ENCODE measurements around the gene CEP170B. TPM values are rescaled to one million over a fixed set of nuclear protein-coding genes. Genes with fewer than 3 reads are reported as not detected.

Gene CEP170B
- total RNA-seq, 2 donors from 2014 or later = 29.1 to 81.2 TPM

DNA sequence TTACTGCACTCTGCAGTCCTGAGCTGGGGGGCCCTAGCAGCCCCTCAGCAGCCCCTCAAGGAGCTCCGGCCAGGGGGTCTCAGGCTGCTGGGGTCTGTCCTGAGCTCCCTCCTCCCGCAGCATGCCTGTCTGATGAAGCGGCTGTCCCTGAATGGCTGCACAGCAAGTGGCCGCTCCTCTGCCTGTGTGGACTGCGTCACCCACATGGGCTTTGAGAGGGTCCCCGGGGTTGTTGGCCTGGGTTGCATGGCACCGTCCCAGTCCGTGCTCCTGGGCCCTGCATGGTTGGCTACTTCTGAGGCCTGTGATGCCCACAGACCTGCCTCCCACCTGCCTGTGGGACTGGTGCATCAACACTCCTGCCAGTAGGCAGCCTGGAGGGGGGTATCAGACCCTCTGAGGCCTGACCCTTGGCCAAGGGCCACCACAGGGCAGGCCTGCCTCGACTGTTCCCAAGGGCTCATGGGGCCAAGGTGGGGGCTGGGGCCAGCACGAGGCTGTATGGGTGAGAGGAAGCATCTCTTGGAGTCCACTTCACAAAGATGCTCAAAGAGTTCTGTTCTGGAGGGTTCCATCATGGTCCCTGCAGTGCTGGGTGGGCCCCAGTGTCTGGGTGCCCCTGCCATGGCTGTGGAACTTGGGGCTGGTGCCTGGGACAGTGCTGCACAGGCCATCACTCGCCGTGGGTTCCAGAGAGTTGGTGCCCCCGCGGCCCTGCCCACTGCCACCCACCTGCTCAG lies 12.2 kb downstream of the CEP170B start:
- intact Hi-C loops (cut with DNase I) = no loop called here

DNA sequence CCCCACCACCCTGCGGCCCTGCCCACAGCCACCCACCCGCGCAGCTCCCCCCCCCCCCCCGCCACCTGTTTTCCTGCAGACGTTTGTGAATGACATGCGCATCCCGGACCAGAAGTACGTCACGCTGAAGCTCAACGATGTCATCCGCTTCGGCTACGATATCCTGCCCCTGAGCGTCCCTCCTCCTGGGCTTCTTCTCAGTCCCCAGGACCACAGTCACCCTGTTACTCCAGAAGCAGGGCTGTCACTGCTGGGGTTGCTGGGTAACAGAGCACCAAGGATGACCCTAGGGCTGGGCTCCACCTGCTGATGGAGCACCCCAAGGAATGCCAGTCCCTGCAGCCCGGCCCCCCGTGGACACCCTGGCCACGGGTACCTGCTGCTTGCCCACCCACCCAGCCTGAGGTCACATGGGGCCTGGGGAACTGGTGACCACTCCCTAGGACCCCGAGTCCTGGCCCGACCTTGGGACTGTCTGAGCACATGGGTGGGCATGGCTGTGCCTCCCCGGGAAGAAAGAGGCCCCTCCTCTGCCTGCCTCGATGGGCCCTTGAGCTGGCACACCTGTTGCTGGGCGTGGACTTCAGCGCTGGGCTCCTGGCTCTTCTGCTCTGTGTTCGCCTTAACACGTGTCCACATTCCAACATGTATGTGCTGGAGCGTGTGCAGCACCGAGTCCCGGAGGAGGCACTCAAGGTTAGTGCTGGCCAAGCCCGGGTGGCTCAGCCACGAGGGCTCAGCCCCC lies 12.9 kb downstream of the CEP170B start:
- Histone ChIP-seq H3K36me3 (no peaks in the 10 kb centered on the region), H3K27ac (no peak overlapping the region)

More for the DNA sequence above, 12.2 kb downstream of the CEP170B start:
- DNase-seq (ENCODE audit: low spot score) = no peak
- H3K27ac ChIP-seq = no peak overlapping the region
- no peaks in the 10 kb centered on the region for H3K36me3 ChIP-seq
- H3K4me1 ChIP-seq (replicated peaks) = peaks cover 3% of the 10 kb centered on the region
- H3K9me3 ChIP-seq = no peaks in the 10 kb centered on the region
- H3K27me3 ChIP-seq (replicated peaks; ENCODE audit: insufficient read depth) = no peaks in the 10 kb centered on the region
- no peak overlapping the region for H3K4me3 ChIP-seq
- 80% methylated on average over 9 of the region's 14 CpGs for WGBS
- no peak for TF ChIP-seq POLR2A (IDR thresholded peaks at IDR 0.05)
- TF ChIP-seq, protein P1, sequence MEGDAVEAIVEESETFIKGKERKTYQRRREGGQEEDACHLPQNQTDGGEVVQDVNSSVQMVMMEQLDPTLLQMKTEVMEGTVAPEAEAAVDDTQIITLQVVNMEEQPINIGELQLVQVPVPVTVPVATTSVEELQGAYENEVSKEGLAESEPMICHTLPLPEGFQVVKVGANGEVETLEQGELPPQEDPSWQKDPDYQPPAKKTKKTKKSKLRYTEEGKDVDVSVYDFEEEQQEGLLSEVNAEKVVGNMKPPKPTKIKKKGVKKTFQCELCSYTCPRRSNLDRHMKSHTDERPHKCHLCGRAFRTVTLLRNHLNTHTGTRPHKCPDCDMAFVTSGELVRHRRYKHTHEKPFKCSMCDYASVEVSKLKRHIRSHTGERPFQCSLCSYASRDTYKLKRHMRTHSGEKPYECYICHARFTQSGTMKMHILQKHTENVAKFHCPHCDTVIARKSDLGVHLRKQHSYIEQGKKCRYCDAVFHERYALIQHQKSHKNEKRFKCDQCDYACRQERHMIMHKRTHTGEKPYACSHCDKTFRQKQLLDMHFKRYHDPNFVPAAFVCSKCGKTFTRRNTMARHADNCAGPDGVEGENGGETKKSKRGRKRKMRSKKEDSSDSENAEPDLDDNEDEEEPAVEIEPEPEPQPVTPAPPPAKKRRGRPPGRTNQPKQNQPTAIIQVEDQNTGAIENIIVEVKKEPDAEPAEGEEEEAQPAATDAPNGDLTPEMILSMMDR (IDR thresholded peaks at IDR 0.05) = no peak
- no peak for TF ChIP-seq POLR2AphosphoS5 (IDR thresholded peaks at IDR 0.05)

DNA sequence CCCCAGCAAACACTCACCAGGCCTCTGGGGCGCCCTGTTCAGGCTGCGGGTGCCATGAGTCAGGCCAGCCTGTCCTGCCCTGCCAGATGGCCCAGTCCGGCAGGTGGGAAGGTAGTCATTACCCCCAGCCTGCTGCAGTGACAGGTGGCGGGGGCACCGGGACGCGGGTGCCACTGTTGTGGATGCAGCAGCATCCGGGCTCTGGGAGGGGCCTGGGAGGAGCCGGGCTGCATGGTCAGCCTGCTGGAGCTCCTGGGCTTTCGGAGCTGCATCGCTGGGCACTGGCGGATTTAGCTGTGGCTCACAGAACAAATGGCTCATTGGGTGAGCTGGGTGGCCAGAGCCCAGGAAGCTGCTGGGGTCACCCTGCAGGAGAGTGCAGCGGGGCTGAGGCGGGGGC lies 13.5 kb downstream of the CEP170B start:
- peaks cover 0 to 1% of the 10 kb centered on the region in 2 donors for H3K36me3 ChIP-seq
- intact Hi-C loops (cut with DNase I) = no loop called here
- TF ChIP-seq POLR2A (IDR thresholded peaks at IDR 0.05) (no peak), POLR2AphosphoS5 (IDR thresholded peaks at IDR 0.05) (no peak)
- TF ChIP-seq, protein P1 (IDR thresholded peaks at IDR 0.05) = no peak
- DNase-seq (ENCODE audit: low spot score) = no peak
- no peaks in the 10 kb centered on the region for H3K27me3 ChIP-seq (replicated peaks; ENCODE audit: insufficient read depth)
- H3K4me3 ChIP-seq = no peak overlapping the region
- no peaks in the 10 kb centered on the region for H3K9me3 ChIP-seq
- no peak overlapping the region for H3K27ac ChIP-seq
- WGBS = 89% methylated on average over 14 of the region's 14 CpGs
- no peaks in the 10 kb centered on the region for H3K4me1 ChIP-seq (replicated peaks)

More for the DNA sequence above, 12.9 kb downstream of the CEP170B start:
- DNase-seq (ENCODE audit: low spot score) = no peak
- H3K4me3 ChIP-seq = no peak overlapping the region
- TF ChIP-seq, protein P1 (IDR thresholded peaks at IDR 0.05) = no peak
- TF ChIP-seq POLR2AphosphoS5 (IDR thresholded peaks at IDR 0.05) (no peak), POLR2A (IDR thresholded peaks at IDR 0.05) (no peak)
- no peaks in the 10 kb centered on the region for H3K4me1 ChIP-seq (replicated peaks)
- H3K27me3 ChIP-seq (replicated peaks; ENCODE audit: insufficient read depth) = no peaks in the 10 kb centered on the region
- WGBS = 75% methylated on average over 30 of the region's 30 CpGs
- intact Hi-C loops (cut with DNase I) = no loop called here
- no peaks in the 10 kb centered on the region for H3K9me3 ChIP-seq

DNA sequence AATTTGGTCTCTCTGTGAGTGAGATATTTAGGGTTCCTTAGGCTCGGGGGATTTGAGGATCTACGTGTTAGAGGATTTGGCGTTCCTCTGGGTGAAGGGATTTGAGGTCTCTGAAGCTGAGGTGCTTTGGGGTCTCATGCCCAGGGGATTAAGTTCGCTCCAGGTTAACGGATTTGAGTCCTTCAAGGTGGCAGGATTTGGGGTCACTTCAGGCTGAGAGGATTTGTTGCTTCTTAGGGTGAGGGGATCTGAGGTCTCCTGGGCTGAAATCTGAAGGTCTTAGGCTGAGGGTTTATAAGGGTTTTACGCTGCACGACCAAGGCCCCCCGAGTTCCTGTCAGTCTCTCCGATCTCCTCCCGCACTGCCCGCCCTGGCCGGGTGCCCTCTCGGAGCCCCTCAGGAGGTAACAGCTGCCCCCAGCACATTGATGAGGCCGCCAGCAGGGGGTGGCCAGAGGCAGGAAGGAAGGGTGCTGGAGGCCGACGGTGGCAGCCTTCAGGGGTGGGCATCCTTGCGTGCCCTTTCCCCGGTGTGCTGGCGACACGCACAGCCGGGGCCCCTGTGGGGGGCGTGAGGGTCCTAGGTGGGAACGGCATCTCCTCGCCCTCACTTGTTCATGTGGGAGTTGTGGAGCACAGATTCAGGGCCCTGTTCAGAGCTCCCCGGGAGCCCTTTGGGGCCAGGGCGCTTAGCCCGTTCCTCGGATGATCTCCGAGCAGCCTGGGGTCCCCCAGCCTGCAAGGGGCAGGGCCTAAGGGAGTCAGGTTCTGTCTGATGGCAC lies 14.3 kb downstream of the CEP170B start:
- H3K4me1 ChIP-seq (replicated peaks) = no peaks in the 10 kb centered on the region
- intact Hi-C loops (cut with DNase I) = no loop called here
- H3K36me3 ChIP-seq = peaks cover 0 to 6% of the 10 kb centered on the region in 2 donors

More for the DNA sequence above, 14.3 kb downstream of the CEP170B start:
- Histone ChIP-seq H3K4me3 (no peak overlapping the region), H3K27ac (no peak overlapping the region), H3K9me3 (no peaks in the 10 kb centered on the region), H3K27me3 (replicated peaks; ENCODE audit: insufficient read depth) (no peaks in the 10 kb centered on the region)
- 87% methylated on average over 29 of the region's 29 CpGs for WGBS
- DNase-seq (ENCODE audit: low spot score) = no peak
- TF ChIP-seq, protein P1 (IDR thresholded peaks at IDR 0.05) = no peak
- TF ChIP-seq POLR2AphosphoS5 (IDR thresholded peaks at IDR 0.05) = no peak
- no peak for TF ChIP-seq POLR2A (IDR thresholded peaks at IDR 0.05)

Data from prostate gland (tissue), 2 donors.